Stimulated activated CD4-positive, alpha-beta T cell treated with anti-CD3 and anti-CD28 coated beads, Interleukin-12 subunit alpha, Interleukin-12 subunit beta, amount 100 ng/mL, for 4 hours (primary cell): ENCODE data around the gene GMPPA.

Source experiments
- DNase-seq: peaks from one replicate; pipeline ENCODE4 v3.0.0-alpha.2; 2020

The GMPPA gene

GRCh38 chr2:219468410-219469185, 30.1 kb upstream of the GMPPA start:
- no peak for DNase-seq

- DNase-seq, result no peak
Measured at GRCh38 chr2:219469186-219469724, 29.4 kb upstream of the GMPPA start.

- no peak for DNase-seq
Measured at GRCh38 chr2:219470429-219470828, 28.3 kb upstream of the GMPPA start.

- no peak for DNase-seq
Measured at GRCh38 chr2:219471476-219472371, 27.0 kb upstream of the GMPPA start.

GRCh38 chr2:219472629-219473187, 26.0 kb upstream of the GMPPA start:
- DNase-seq, result no peak

- no peak for DNase-seq
Measured at GRCh38 chr2:219473511-219473910, 25.2 kb upstream of the GMPPA start.

GRCh38 chr2:219474285-219475060, 24.2 kb upstream of the GMPPA start:
- no peak for DNase-seq

- DNase-seq, result no peak
Measured at GRCh38 chr2:219475278-219475677, 23.4 kb upstream of the GMPPA start.

GRCh38 chr2:219475697-219476651, 22.7 kb upstream of the GMPPA start:
- DNase-seq, result peak; percentile 63

- no peak for DNase-seq
Measured at GRCh38 chr2:219476652-219477151, 22.0 kb upstream of the GMPPA start.

- no peak for DNase-seq
Measured at GRCh38 chr2:219477179-219477578, 21.5 kb upstream of the GMPPA start.

GRCh38 chr2:219477815-219478214, 20.9 kb upstream of the GMPPA start:
- no peak for DNase-seq

- no peak for DNase-seq
Measured at GRCh38 chr2:219478916-219479315, 19.8 kb upstream of the GMPPA start.

- no peak for DNase-seq
Measured at GRCh38 chr2:219480004-219480403, 18.7 kb upstream of the GMPPA start.

GRCh38 chr2:219482674-219483405, 15.9 kb upstream of the GMPPA start:
- no peak for DNase-seq

- no peak for DNase-seq
Measured at GRCh38 chr2:219483451-219484342, 15.0 kb upstream of the GMPPA start.

GRCh38 chr2:219484343-219485200, 14.1 kb upstream of the GMPPA start:
- no peak for DNase-seq

GRCh38 chr2:219485201-219485580, 13.5 kb upstream of the GMPPA start:
- no peak for DNase-seq
